B cell (primary cell): ENCODE data around the gene CEACAM20. TPM values are rescaled to one million over a fixed set of nuclear protein-coding genes. Genes with fewer than 3 reads are reported as not detected.

Source experiments
- ATAC-seq: fragments of 200-7000 bp; cut with Tn5 transposase; one replicate; pipeline ENCODE4 v1.10.0; 2021; ENCODE audit warnings: low read depth, mild to moderate bottlenecking, moderate number of reproducible peaks, moderate library complexity
- CTCF ChIA-PET: fragments of 350-600 bp; sonication (Branson Sonifier 250); formaldehyde crosslinking; loops from one replicate; lab custom pipeline; 2021; ENCODE audit warnings: antibody characterized with exemption, inconsistent platforms; lab: Charles Lee
- POLR2A ChIA-PET: fragments of 350-600 bp; sonication (Branson Sonifier 250); formaldehyde crosslinking; loops from one replicate; lab custom pipeline; 2021; ENCODE audit warnings: antibody characterized with exemption; lab: Charles Lee
- DNase-seq: peaks from one replicate; pipeline ENCODE4 v3.0.0; 2013
- H2AFZ ChIP-seq: 2 replicates; pipeline ENCODE4 v1.6.1; 2012; ENCODE audit warnings: mild to moderate bottlenecking, low read depth, low read length; ENCODE audit not compliant: insufficient read depth, poor library complexity, severe bottlenecking
- H3K27ac ChIP-seq, 2 donors: 1 replicate in 1 of 2; 2 replicates in 1 of 2; pipeline ENCODE4 v1.5.1; 2012 to 2013; ENCODE audit warnings: low read length in 2 of 2, mild to moderate bottlenecking in 2 of 2, moderate library complexity in 1 of 2
- H3K27me3 ChIP-seq, 4 experiments: fragments of 200-600 bp in 1 of 4; sonication (generic) in 1 of 4; replicated peaks in 1 of 4; 1 replicate in 2 of 4; 2 replicates in 2 of 4; pipeline versions ENCODE4 v1.6.1 to v1.7.0; 2013 to 2016; ENCODE audit warnings: low read length in 3 of 4, mild to moderate bottlenecking in 2 of 4, mixed read lengths in 1 of 4, moderate library complexity in 1 of 4; ENCODE audit not compliant: insufficient read depth in 4 of 4, control insufficient read depth in 3 of 4; ENCODE audit errors: control extremely low read depth in 1 of 4
- H3K36me3 ChIP-seq, 2 experiments: replicated peaks in 1 of 2; 1 replicate in 1 of 2; 2 replicates in 1 of 2; pipeline versions ENCODE4 v1.6.1 to v1.7.1; 2013; ENCODE audit warnings: low read length in 1 of 2; ENCODE audit not compliant: insufficient read depth in 2 of 2, control insufficient read depth in 1 of 2; ENCODE audit errors: control extremely low read depth in 1 of 2, extremely low read depth in 1 of 2
- H3K4me1 ChIP-seq, 2 donors: fragments of 200-600 bp in 1 of 2; sonication (generic) in 1 of 2; 1 replicate in 1 of 2; 2 replicates in 1 of 2; pipeline versions ENCODE4 v1.5.1 to v1.6.1; 2013 to 2017; ENCODE audit warnings: low read length in 2 of 2; ENCODE audit not compliant: control insufficient read depth in 2 of 2, insufficient read depth in 2 of 2
- H3K4me2 ChIP-seq: replicated peaks from 2 replicates; pipeline ENCODE3; 2012; ENCODE audit warnings: mild to moderate bottlenecking, low read depth, low read length; ENCODE audit not compliant: poor library complexity, severe bottlenecking
- H3K4me3 ChIP-seq, 5 experiments: fragments of 200-600 bp in 1 of 5; sonication (generic) in 1 of 5; 1 replicate in 3 of 5; 2 replicates in 2 of 5; pipeline versions ENCODE4 v1.5.1 to v1.7.0; 2011 to 2016; ENCODE audit warnings: low read length in 4 of 5, mild to moderate bottlenecking in 4 of 5, low read depth in 2 of 5, control low read depth in 1 of 5, moderate library complexity in 1 of 5; ENCODE audit not compliant: insufficient read depth in 1 of 5; ENCODE audit errors: control extremely low read depth in 1 of 5, extremely low read depth in 1 of 5
- H3K79me2 ChIP-seq: fragments of 200-600 bp; sonication (generic); one replicate; pipeline ENCODE4 v1.6.0; 2016; ENCODE audit warnings: low read length; ENCODE audit not compliant: control insufficient read depth, insufficient read depth
- H3K9ac ChIP-seq: fragments of 200-600 bp; sonication (generic); 2 replicates; pipeline ENCODE4 v1.6.1; 2017; ENCODE audit warnings: mild to moderate bottlenecking, low read length, moderate library complexity
- H3K9me3 ChIP-seq, 3 donors: one replicate each; pipeline versions ENCODE4 v1.6.1 to v1.7.1; 2013; ENCODE audit warnings: low read length in 2 of 3; ENCODE audit not compliant: control insufficient read depth in 2 of 3, insufficient read depth in 1 of 3; ENCODE audit errors: control extremely low read depth in 1 of 3
- H4K20me1 ChIP-seq: 2 replicates; pipeline ENCODE4 v1.6.0; 2012; ENCODE audit warnings: mild to moderate bottlenecking, low read length; ENCODE audit not compliant: insufficient read depth, control insufficient read depth, poor library complexity, severe bottlenecking
- H3K27ac Mint-ChIP-seq: one replicate; pipeline ENCODE4 v1.8.0; 2021; ENCODE audit warnings: mixed read lengths
- H3K27me3 Mint-ChIP-seq: one replicate; pipeline ENCODE4 v1.8.0; 2021; ENCODE audit warnings: mixed read lengths
- H3K4me1 Mint-ChIP-seq: one replicate; pipeline ENCODE4 v1.8.0; 2021; ENCODE audit warnings: mixed read lengths
- H3K4me3 Mint-ChIP-seq: one replicate; pipeline ENCODE4 v1.8.0; 2021; ENCODE audit warnings: mixed read lengths
- H3K9me3 Mint-ChIP-seq: one replicate; pipeline ENCODE4 v1.8.0; 2022; ENCODE audit warnings: mixed read lengths; ENCODE audit not compliant: insufficient read depth
- CTCF ChIP-seq: fragments of 200-600 bp; IDR thresholded peaks from one replicate; pipeline ENCODE4 v1.8.0; 2022; ENCODE audit warnings: antibody characterized with exemption, mild to moderate bottlenecking
- EZH2 ChIP-seq: IDR thresholded peaks from 2 replicates; pipeline ENCODE4 v1.6.1; 2012; ENCODE audit warnings: borderline replicate concordance, low read depth, mild to moderate bottlenecking, moderate library complexity, low read length; ENCODE audit not compliant: insufficient read depth, poor library complexity, severe bottlenecking
- WGBS: methylation state at CpG from one replicate; pipeline ENCODE4 v1.1.5; 2013; ENCODE audit warnings: missing lambda C conversion rate; ENCODE audit not compliant: insufficient coverage; 5-methylcytosine and 5-hydroxymethylcytosine counted together
- intact Hi-C: fragments of 100-400 bp; cut with micrococcal nuclease; formaldehyde crosslinking; loops from one replicate; pipeline ENCODE4 v1.10.0; 2022
- polyA plus RNA-seq: library from polyadenylated mRNA; depleted of rRNA; stranded (reverse); fragments of >200 nt; gene quantifications from 2 replicates; pipeline ENCODE4 v1.2.3, GENCODE V29; 2012
- total RNA-seq, 2 donors: library from RNA; stranded (reverse); fragments of 120-200 nt in 1 of 2; gene quantifications; 1 replicate in 1 of 2; 2 replicates in 1 of 2; pipeline versions ENCODE4 v1.2.3 to v1.2.4, GENCODE V29; 2013 to 2022

Gene CEACAM20
- total and polyA plus RNA-seq, 2 donors (not counting 1 experiment from before 2014, with no cell fraction given), result not detected

- ATAC-seq (peak; percentile 93), DNase-seq (peak; percentile 98)
- intact Hi-C loops, result loop anchor here (1.0 to 5.0 kb wide), 5 partner anchors 52 to 498 kb away; partner anchors contain the start of genes ZNF226, ZNF227, ZNF229 and ZNF230
- peaks cover 0 to 4% (median 2%) of the 10 kb centered on the region in 4 experiments for H3K27me3 ChIP-seq
- H3K4me1 ChIP-seq, result peaks cover 13 to 25% of the 10 kb centered on the region in 2 donors
- peaks cover 13% of the 10 kb centered on the region for H3K27me3 Mint-ChIP-seq
- peaks cover 0 to 60% (median 26%) of the 10 kb centered on the region in 3 donors for H3K9me3 ChIP-seq
- H3K4me3 ChIP-seq, result peak within 1 kb of the TSS; percentile 70 to 99 (median 93)
- peak within 1 kb of the TSS; percentile 80 for H3K4me2 ChIP-seq
- peak within 1 kb of the TSS; percentile 99 for H3K4me3 Mint-ChIP-seq
- TF ChIP-seq CTCF (peak; percentile 56), EZH2 (no peak)
- peaks cover 0 to 22% of the 10 kb centered on the region in 2 experiments for H3K36me3 ChIP-seq
- peaks cover 50% of the 10 kb centered on the region for H3K79me2 ChIP-seq
- peak within 1 kb of the TSS; percentile 98 for H3K9ac ChIP-seq
- WGBS, result under 1% methylated on average over 73 of the region's 78 CpGs
- peaks cover 12% of the 10 kb centered on the region for H4K20me1 ChIP-seq
- H3K27ac ChIP-seq, result peak within 1 kb of the TSS; percentile 52 to 84
- H3K27ac Mint-ChIP-seq, result peak within 1 kb of the TSS; percentile 92
- ChIA-PET POLR2A (interaction anchor here (0.6 to 1.2 kb wide), 3 partner anchors 335 to 1509 kb away, joined by 3 to 8 read pairs (median 3); partner anchors contain the start of genes IRF2BP1 and ZNF226), CTCF (interaction anchor here (0.6 kb wide), 2 partner anchors 1108 to 1128 kb away, joined by 3 read pairs; no protein-coding TSS in a partner anchor)
- peaks cover 30% of the 10 kb centered on the region for H3K4me1 Mint-ChIP-seq
- peaks cover 20% of the 10 kb centered on the region for H3K9me3 Mint-ChIP-seq
- peak within 1 kb of the TSS; percentile 97 for H2AFZ ChIP-seq
Observed at GRCh38 chr19:44499962-44500949, 29.2 kb downstream of the CEACAM20 start, which contains the start of gene ZNF180. Gene ZNF180 (minus strand): TSS chr19:44500522. CDS start chr19:44497334, 3,188 bp downstream.
